Measurements from ENCODE around the gene NPIPB8.
"Not testable (repeated sequence)": the region's sequence is repeated elsewhere in the genome, so short reads cannot be mapped to it uniquely, and the experiment has no call there.

The NPIPB8 gene

DNA sequence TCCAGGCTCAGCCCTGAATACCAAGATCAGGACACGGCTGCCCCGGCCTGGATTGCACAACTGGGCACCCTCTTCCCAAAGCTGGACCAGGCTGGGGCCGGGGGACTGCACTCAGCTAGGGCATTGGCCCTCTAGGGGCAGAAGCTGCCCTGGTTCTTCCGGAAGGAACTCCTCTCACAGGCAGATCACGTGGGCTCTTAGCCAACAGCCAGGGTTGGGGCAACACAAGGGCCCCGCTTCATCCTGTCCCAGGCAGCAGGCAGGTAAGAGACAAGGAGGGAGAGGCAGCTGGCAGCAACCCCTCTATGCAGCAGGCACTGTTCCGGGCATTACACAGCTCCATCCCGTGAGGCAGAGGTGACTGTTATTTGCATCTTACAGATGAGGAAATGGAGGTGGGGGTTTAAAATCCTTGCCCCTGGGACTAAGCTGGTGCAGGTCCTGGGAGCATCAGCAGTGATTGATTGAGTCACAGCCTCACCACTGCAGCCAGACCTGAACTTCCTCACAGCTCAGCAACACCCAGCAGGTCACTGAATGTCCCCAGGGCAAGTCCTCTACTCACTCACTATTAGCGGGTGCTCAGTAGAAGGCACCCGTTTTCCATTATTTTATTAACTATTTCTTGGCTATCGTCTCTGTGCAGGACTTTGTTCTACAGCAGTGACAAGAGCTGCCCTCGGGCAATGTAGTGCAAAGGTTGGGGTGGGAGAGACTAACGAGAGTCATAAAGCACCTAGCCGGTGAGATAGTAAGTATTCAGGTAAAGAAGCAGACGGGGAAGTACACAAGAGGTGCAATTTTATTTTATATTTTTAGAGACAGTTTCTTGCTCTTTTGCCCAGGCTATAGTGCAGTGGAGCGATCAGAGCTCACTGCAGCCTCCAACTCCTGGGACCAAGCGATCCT lies 38.2 kb upstream of the NPIPB8 start:
- H3K4me1 ChIP-seq (ENCODE audit: insufficient read depth, low read length); H3K9me3 ChIP-seq (ENCODE audit: low read length); H3K4me3 ChIP-seq (ENCODE audit: low read depth in 1 of 2, low read length in 2 of 2); H3K9ac ChIP-seq (ENCODE audit: low read length); H3K27ac ChIP-seq (ENCODE audit: low read depth, low read length); H3K27me3 ChIP-seq (ENCODE audit: control insufficient read depth in 1 of 2, insufficient read depth in 2 of 2, low read length in 2 of 2); H3K36me3 ChIP-seq (ENCODE audit: insufficient read depth, low read length): not testable (repeated sequence)

DNA sequence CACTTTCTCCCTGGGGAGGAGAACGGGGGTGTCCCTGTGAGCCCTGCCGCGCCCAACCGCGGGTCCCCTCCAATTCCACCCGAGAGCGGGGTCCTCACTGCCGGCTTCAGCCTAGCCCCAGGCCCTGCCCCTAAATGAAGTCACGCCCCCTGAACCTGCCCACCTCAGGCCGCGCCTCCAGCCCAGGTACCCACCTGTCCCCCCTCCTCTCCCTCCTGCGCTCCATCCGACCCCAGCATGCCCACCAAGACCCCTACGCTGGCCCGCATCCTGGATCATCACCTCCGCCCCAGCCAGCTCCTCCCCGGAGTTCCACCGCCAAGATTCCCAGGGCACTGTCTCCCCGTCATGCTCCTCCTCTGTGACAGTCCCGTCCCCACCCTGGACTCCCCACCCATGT lies 36.9 kb upstream of the NPIPB8 start:
- not testable (repeated sequence) for H3K9me3 ChIP-seq (ENCODE audit: low read length); H3K27me3 ChIP-seq (ENCODE audit: control insufficient read depth in 1 of 2, insufficient read depth in 2 of 2, low read length in 2 of 2); H3K27ac ChIP-seq (ENCODE audit: low read depth, low read length); H3K4me3 ChIP-seq (ENCODE audit: low read depth in 1 of 2, low read length in 2 of 2); H3K9ac ChIP-seq (ENCODE audit: low read length); H3K4me1 ChIP-seq (ENCODE audit: insufficient read depth, low read length); H3K36me3 ChIP-seq (ENCODE audit: insufficient read depth, low read length)

GRCh38 chr16:28601589-28601988 lies 36.3 kb upstream of the NPIPB8 start:
- not testable (repeated sequence) for H3K36me3 ChIP-seq (ENCODE audit: insufficient read depth, low read length); H3K4me1 ChIP-seq (ENCODE audit: insufficient read depth, low read length); H3K9me3 ChIP-seq (ENCODE audit: low read length); H3K27me3 ChIP-seq (ENCODE audit: control insufficient read depth in 1 of 2, insufficient read depth in 2 of 2, low read length in 2 of 2); H3K27ac ChIP-seq (ENCODE audit: low read depth, low read length); H3K4me3 ChIP-seq (ENCODE audit: low read depth in 1 of 2, low read length in 2 of 2); H3K9ac ChIP-seq (ENCODE audit: low read length)

DNA sequence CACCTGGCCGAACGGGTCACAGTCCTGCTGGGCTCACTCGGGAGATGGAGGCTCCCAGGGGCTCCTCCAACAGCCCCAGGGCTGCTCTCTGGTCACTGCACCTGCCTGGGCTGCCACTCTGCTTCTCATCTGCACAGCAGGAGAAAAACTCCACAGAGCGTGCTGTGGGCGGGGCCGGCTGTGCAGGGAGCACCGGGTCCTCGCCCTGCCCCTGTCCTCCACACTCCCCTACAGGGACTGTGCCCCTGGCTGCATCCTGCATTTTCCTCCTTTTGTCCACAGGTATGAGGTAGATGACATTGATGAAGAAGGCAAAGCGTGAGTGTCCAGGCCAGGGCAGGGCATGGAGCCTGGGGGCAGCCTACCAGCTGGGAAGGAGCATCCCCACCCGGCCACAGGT lies 35.8 kb upstream of the NPIPB8 start:
- not testable (repeated sequence) for H3K36me3 ChIP-seq (ENCODE audit: insufficient read depth, low read length); H3K9ac ChIP-seq (ENCODE audit: low read length); H3K4me1 ChIP-seq (ENCODE audit: insufficient read depth, low read length); H3K27ac ChIP-seq (ENCODE audit: low read depth, low read length); H3K4me3 ChIP-seq (ENCODE audit: low read depth in 1 of 2, low read length in 2 of 2); H3K27me3 ChIP-seq (ENCODE audit: control insufficient read depth in 1 of 2, insufficient read depth in 2 of 2, low read length in 2 of 2); H3K9me3 ChIP-seq (ENCODE audit: low read length)

GRCh38 chr16:28602529-28602928 lies 35.3 kb upstream of the NPIPB8 start:
- H3K36me3 ChIP-seq (ENCODE audit: insufficient read depth, low read length), result no peaks in the 10 kb centered on the region
- no peaks in the 10 kb centered on the region for H3K9me3 ChIP-seq (ENCODE audit: low read length)
- H3K27me3 ChIP-seq (ENCODE audit: control insufficient read depth in 1 of 2, insufficient read depth in 2 of 2, low read length in 2 of 2), result no peaks in the 10 kb centered on the region
- H3K27ac ChIP-seq (ENCODE audit: low read depth, low read length), result no peak overlapping the region
- no peak overlapping the region for H3K4me3 ChIP-seq (ENCODE audit: low read depth in 1 of 2, low read length in 2 of 2)
- H3K9ac ChIP-seq (ENCODE audit: low read length), result no peak overlapping the region
- no peaks in the 10 kb centered on the region for H3K4me1 ChIP-seq (ENCODE audit: insufficient read depth, low read length)

DNA sequence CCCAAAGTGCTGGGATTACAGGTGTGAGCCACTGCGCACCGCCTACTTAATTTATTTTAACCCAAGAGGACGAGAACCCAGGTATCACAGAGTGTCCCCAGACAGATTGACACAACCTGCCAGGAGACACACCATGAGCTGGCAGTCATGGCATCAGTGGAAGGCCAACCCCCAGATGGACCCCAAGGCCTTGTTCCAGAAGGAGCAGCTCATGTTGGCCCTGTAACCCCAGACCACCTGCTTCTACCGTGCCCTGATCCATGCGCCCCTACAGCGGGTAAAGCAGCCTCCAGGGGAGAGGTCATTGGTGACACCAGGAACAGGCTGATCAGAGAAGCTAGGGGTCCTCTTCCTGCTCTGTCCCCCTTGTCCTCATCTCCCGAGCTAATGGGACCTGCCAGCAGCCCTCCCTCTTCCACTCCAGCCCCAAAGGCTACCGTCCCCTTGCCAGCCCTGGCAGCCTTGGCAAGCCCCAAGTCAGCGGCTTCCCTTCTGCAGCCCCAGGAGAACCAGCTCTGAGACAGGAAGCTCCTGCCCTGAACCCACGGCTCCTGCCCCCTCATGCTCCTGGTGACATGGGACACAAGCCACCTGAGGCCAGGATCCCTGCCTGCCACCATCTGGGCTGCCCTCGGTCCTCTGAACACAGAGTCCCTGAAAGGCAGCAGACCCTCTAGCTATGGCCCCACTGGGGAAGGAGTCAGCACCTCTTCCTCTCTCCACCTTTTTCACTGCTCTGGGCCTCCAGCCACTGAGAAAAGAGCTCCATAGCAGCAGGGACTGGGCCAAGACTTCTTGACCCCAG lies 34.3 kb upstream of the NPIPB8 start:
- no peaks in the 10 kb centered on the region for H3K4me1 ChIP-seq (ENCODE audit: insufficient read depth, low read length)
- no peaks in the 10 kb centered on the region for H3K9me3 ChIP-seq (ENCODE audit: low read length)
- no peak overlapping the region for H3K4me3 ChIP-seq (ENCODE audit: low read depth in 1 of 2, low read length in 2 of 2)
- H3K9ac ChIP-seq (ENCODE audit: low read length), result no peak overlapping the region
- H3K27me3 ChIP-seq (ENCODE audit: control insufficient read depth in 1 of 2, insufficient read depth in 2 of 2, low read length in 2 of 2), result no peaks in the 10 kb centered on the region
- no peaks in the 10 kb centered on the region for H3K36me3 ChIP-seq (ENCODE audit: insufficient read depth, low read length)
- no peak overlapping the region for H3K27ac ChIP-seq (ENCODE audit: low read depth, low read length)

DNA sequence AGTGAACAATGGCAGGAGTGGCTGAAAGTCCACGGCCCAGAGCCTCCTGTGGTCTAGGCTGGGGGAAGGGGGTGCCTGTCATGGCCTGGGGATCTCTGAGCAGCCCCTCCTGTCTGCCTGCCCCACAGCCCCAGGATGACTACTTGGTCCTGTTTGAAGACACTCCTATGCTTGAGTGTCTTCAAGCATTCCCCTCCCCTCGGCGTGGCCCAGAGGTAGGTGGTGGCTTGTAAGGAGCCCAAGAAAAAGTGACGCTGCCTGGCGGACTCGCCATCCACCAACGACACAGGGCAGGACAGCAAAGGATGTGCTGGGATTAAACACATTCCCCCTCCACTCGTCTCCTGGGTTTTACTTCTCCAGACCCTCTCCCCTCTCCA lies 33.7 kb upstream of the NPIPB8 start:
- H3K9me3 ChIP-seq (ENCODE audit: low read length), result no peaks in the 10 kb centered on the region
- no peak overlapping the region for H3K27ac ChIP-seq (ENCODE audit: low read depth, low read length)
- no peaks in the 10 kb centered on the region for H3K27me3 ChIP-seq (ENCODE audit: control insufficient read depth in 1 of 2, insufficient read depth in 2 of 2, low read length in 2 of 2)
- no peaks in the 10 kb centered on the region for H3K4me1 ChIP-seq (ENCODE audit: insufficient read depth, low read length)
- H3K4me3 ChIP-seq (ENCODE audit: low read depth in 1 of 2, low read length in 2 of 2), result no peak overlapping the region
- H3K9ac ChIP-seq (ENCODE audit: low read length), result no peak overlapping the region
- no peaks in the 10 kb centered on the region for H3K36me3 ChIP-seq (ENCODE audit: insufficient read depth, low read length)

DNA sequence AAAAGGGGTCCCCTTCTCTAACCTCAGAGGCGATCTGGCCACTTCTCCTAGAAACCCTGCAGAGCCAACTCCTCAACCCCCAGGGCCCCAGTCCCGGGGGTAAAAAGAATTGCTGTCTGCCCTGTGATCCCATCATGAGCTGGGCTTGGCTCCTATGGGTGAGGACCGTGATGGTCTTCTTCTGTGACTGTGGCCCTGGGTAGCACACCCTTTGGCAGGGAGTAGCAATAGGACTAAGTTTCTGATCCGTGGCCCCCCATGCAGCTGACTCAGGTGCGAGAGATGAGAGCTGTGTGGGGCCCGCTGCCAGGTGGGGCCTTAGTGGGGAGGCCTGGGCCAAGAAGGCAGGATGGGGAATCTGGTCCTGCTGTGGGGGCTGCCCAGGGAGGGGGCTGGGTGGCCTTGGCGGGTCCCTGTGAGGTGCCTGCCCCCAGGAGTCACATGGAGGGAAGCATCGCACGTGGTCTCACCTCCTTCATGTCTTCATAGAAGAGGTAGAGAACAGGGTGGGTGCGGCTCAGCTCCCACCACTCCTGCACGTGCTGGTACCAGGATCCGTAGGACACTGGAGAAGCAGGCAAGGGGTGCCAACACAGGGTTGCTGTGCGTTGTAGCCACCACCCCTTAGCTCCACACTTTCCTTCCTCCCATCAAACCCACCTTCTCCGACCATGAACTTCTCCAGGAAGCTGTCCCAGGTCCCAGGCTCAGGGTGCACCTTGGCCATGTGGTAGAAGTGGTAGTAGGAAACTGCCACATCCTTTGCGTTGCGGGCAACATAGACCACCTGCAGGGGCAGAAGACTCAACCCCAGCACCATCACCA lies 31.4 kb upstream of the NPIPB8 start:
- Histone ChIP-seq H3K4me1 (ENCODE audit: insufficient read depth, low read length) (no peaks in the 10 kb centered on the region), H3K9ac (ENCODE audit: low read length) (no peak overlapping the region), H3K36me3 (ENCODE audit: insufficient read depth, low read length) (no peaks in the 10 kb centered on the region)

GRCh38 chr16:28607116-28607623 lies 30.7 kb upstream of the NPIPB8 start:
- no peaks in the 10 kb centered on the region for H3K9me3 ChIP-seq (ENCODE audit: low read length)
- H3K27me3 ChIP-seq (ENCODE audit: control insufficient read depth in 1 of 2, insufficient read depth in 2 of 2, low read length in 2 of 2), result no peaks in the 10 kb centered on the region
- no peak overlapping the region for H3K9ac ChIP-seq (ENCODE audit: low read length)
- H3K4me1 ChIP-seq (ENCODE audit: insufficient read depth, low read length), result no peaks in the 10 kb centered on the region
- H3K4me3 ChIP-seq (ENCODE audit: low read depth in 1 of 2, low read length in 2 of 2), result no peak overlapping the region
- no peaks in the 10 kb centered on the region for H3K36me3 ChIP-seq (ENCODE audit: insufficient read depth, low read length)
- H3K27ac ChIP-seq (ENCODE audit: low read depth, low read length), result no peak overlapping the region

More for the DNA sequence above, 31.4 kb upstream of the NPIPB8 start:
- Histone ChIP-seq H3K9me3 (ENCODE audit: low read length) (no peaks in the 10 kb centered on the region), H3K4me3 (ENCODE audit: low read depth in 1 of 2, low read length in 2 of 2) (no peak overlapping the region), H3K27me3 (ENCODE audit: control insufficient read depth in 1 of 2, insufficient read depth in 2 of 2, low read length in 2 of 2) (no peaks in the 10 kb centered on the region), H3K27ac (ENCODE audit: low read depth, low read length) (no peak overlapping the region)

GRCh38 chr16:28607681-28608495 lies 30.0 kb upstream of the NPIPB8 start:
- not testable (repeated sequence) for H3K27me3 ChIP-seq (ENCODE audit: control insufficient read depth in 1 of 2, insufficient read depth in 2 of 2, low read length in 2 of 2); H3K4me1 ChIP-seq (ENCODE audit: insufficient read depth, low read length); H3K27ac ChIP-seq (ENCODE audit: low read depth, low read length); H3K4me3 ChIP-seq (ENCODE audit: low read depth in 1 of 2, low read length in 2 of 2); H3K9ac ChIP-seq (ENCODE audit: low read length); H3K9me3 ChIP-seq (ENCODE audit: low read length); H3K36me3 ChIP-seq (ENCODE audit: insufficient read depth, low read length)

DNA sequence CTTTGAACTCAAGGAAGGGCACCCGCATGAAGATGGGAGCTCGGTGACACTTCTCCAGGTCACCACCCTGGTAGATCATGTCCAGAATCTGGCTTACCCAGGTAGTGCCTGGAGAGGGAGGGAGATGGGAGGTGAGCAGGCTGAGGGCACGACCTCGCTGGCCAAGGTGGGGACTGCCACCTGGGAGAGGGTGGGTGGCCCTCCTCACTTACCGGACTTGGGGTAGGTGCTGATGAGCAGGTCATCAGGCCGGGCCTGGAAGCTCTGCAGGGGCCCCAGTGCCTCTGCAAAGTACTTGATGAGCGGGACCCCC lies 29.4 kb upstream of the NPIPB8 start:
- H3K27me3 ChIP-seq (ENCODE audit: control insufficient read depth in 1 of 2, insufficient read depth in 2 of 2, low read length in 2 of 2); H3K9ac ChIP-seq (ENCODE audit: low read length); H3K36me3 ChIP-seq (ENCODE audit: insufficient read depth, low read length); H3K9me3 ChIP-seq (ENCODE audit: low read length); H3K4me3 ChIP-seq (ENCODE audit: low read depth in 1 of 2, low read length in 2 of 2); H3K27ac ChIP-seq (ENCODE audit: low read depth, low read length); H3K4me1 ChIP-seq (ENCODE audit: insufficient read depth, low read length): not testable (repeated sequence)

All from muscle layer of colon (tissue), 2 donors.